ACHN (cell line): Measurements from ENCODE around the gene PLXNA2.

Experiments used
- DNase-seq: peaks from one replicate; pipeline ENCODE4 v3.0.0-alpha.2; 2015
- in situ Hi-C: cut with HindIII; loops from 2 replicates; pipeline ENCODE4 v1.10.0; 2017; ENCODE audit warnings: low sequenced_read_pairs, low pct_ligation_motif_present, low pct_unique_long_range_greater_than_20kb

The PLXNA2 gene, protein sequence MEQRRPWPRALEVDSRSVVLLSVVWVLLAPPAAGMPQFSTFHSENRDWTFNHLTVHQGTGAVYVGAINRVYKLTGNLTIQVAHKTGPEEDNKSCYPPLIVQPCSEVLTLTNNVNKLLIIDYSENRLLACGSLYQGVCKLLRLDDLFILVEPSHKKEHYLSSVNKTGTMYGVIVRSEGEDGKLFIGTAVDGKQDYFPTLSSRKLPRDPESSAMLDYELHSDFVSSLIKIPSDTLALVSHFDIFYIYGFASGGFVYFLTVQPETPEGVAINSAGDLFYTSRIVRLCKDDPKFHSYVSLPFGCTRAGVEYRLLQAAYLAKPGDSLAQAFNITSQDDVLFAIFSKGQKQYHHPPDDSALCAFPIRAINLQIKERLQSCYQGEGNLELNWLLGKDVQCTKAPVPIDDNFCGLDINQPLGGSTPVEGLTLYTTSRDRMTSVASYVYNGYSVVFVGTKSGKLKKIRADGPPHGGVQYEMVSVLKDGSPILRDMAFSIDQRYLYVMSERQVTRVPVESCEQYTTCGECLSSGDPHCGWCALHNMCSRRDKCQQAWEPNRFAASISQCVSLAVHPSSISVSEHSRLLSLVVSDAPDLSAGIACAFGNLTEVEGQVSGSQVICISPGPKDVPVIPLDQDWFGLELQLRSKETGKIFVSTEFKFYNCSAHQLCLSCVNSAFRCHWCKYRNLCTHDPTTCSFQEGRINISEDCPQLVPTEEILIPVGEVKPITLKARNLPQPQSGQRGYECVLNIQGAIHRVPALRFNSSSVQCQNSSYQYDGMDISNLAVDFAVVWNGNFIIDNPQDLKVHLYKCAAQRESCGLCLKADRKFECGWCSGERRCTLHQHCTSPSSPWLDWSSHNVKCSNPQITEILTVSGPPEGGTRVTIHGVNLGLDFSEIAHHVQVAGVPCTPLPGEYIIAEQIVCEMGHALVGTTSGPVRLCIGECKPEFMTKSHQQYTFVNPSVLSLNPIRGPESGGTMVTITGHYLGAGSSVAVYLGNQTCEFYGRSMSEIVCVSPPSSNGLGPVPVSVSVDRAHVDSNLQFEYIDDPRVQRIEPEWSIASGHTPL (N-terminal part only)

DNA sequence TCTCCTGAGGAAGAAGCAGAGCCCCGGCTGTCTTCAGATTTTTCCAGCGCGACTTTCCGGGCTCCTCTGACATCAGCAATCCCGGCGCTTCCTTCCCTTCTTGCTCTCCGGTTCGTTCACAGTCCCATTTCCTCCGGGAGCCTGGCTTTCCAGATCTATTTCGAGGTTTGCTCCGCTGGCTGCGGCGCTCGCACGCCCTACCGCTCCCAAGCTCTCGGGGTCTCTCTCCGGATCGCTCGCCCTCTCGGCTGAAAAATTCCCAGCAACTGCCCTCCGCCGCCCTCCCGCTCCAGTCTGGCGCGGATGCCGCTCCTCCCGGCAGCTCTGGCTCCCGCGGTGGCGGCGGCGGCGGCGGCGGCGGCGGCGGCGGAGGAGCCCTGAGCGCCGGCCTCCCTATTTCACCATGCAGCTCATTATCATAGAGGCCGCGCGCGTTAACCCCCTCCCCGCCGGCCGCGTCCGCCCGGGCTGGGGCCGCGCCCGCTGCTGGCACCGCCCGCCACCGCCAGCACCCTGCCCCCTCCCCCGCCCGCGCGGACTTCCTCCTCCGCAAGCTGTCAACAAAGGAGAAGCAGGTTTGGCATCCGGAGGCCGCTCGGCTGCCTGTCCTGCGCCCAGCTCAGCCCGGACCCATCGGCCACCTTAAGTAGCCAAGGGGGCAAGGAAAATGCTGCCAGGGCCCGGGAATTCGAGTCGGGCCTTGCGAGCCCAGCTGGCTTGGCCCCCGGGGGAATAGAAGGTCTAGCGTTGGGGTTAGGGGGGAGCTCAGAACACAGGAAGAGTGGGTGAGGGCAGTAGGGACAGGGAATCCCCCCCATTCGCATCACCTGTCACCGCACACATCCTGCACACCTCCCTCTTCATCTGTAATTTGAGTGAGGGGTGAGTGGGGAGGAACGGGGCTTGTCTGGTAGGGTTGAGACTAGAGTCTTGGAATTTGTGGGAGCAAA, at the start of gene PLXNA2:
TSS of gene PLXNA2 (minus strand) at position 418 of the 950 bp plus-strand sequence. CDS start 26,462 bp downstream, outside the sequence.
- DNase-seq, result peak; percentile 45
- in situ Hi-C loops, result no loop called here

DNA sequence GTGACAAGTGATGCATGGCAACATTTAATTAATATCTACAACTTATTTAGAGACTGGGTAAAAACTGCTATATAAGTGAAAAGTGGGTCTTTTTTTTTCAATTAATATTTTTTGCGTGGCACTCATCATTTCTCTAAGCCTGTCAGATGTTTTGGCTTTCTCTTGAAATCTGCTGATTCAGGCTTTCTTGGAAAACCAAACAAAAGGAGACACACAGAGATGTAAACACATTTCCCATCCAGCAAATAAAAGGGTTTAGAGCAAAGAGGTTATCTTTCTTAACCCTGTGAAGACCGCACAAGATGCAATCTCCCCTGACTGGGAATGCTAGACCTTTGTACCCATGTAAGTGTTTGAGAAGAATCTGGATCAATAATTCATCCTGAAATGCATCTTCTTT, 48.7 kb upstream of the PLXNA2 start:
- in situ Hi-C loops, result no loop called here
- DNase-seq, result no peak

DNA sequence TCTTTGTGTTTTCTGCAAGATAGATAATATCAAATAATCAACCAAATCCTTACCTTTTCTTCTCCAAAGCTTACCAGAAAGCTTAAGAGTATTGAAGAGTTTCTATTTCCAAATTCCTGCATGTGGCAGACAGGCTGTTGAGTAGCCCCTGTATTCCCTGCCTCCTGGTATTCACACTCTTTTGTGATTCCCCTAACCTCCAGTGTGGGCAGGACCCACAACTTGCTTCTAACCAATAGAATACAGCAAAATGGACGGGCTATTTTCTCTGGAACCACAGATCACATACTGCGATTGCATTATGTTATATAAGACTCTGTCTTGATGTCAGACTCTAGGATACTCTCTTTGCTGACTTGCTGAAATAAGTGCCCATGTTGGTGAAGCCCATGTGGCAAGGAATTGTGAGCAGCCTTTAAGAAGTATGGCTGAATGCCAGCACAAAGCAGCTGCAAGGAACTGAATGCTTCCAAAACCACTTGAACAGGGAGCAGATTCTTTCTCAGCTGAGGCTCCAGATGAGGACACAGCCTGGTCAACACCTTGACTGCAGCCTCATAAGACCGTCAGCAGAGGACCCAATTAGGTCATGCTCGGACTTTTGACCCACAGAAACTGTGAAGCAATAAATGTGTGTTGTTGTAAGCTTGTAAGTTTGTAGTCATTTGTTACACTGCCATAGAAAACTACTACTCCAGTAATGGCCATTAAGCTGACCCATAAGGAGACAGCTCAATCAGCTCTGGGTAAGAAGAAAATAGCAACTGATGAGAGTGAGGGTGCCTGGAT, 47.9 kb upstream of the PLXNA2 start:
- DNase-seq, result no peak
- in situ Hi-C loops, result no loop called here

DNA sequence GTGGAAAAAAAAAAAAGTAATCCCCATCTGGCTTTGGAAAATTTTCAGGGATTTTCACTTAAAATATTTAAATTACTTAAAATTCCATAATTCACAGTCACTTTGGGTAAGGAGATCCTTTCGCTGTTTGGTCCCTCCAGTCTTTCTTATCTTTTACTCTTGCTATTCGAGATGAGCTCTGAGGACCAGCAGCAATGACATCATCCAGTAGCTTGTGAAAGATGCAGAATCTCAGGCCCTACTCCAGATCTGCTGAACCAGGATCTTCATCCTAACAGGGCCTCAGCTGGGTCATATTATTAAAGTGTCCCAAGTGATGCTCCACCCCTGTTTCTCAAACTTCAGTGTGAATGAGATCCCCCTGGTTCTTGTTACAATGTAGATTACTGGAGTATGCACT, 46.9 kb upstream of the PLXNA2 start:
- in situ Hi-C loops, result no loop called here

DNA sequence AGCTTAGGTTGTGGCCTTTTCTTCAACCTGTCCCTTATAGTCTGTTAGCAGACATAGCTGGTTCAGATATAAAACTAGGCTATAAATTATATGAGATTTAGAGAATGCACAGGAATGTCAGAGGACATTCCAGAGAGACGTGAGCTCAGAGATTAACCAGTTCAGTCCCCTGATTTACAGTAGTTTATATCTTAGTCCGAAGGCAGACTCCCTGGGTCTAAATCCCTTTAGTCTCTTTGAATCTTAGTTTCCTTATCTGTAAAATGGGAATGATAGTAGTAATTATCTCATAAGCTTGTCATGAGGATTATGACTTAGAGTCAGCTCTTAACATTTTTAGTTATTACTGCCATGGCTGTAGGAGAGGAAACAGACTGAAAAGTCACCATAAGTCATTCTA, 45.5 kb upstream of the PLXNA2 start:
- in situ Hi-C loops, result no loop called here

More for the DNA sequence above, 46.9 kb upstream of the PLXNA2 start:
- DNase-seq, result no peak

DNA sequence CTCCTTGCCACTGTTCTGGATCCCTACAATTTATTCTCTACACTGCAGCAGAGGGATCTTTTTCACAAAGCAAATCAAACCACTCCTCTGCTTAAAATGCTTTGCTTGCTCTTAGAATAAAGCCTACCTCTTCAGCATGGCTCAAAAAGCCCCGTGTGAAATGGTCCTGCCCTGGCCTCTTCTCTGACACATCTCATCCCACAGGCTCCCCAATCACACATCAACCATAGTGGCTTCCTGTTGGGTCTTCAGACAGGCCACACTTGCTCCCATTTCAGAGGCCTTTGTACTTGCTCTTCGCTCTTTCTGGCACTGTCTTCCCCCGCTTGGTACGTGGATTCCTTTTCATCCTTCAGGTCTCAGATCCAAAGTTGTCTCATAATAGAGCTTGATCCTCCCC, 44.3 kb upstream of the PLXNA2 start:
- DNase-seq, result no peak
- in situ Hi-C loops, result no loop called here

More for the DNA sequence above, 45.5 kb upstream of the PLXNA2 start:
- no peak for DNase-seq

DNA sequence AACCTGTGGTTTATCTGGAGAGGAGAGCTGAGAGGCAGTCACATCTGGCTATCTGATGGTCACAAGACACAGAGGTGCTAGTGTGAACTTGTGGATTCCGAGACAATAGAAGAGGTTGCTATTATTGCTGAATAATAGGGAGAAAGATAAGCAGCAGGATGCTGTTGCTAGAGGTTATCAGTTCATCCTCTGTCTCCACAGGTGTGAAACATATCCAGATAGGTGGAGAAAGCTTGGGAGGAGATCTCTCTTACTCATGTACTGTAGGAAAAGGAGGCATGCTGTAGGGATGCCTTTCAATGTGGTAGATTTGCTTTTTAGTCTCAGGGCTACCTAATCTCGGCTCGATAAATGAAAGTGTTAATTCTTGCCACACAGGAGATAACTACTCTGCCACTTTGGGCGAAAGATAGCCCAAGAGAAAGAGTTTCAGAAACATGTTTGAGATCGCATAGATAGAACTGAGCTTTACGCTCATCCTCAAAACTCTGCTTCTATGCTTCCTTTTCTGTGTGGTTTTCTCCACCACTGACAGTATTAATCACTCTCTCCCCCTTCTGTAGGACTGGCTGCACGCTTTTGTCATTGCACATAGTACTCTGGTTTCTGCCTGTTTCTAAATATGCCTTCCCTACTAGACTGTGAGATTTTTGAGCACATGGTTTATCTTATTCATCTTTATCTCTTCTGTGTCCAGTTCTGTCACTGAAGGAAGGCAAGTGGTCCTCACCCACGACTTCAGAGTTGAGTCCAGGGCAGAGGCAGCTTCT, 36.7 kb upstream of the PLXNA2 start:
- in situ Hi-C loops, result no loop called here
- DNase-seq, result no peak

DNA sequence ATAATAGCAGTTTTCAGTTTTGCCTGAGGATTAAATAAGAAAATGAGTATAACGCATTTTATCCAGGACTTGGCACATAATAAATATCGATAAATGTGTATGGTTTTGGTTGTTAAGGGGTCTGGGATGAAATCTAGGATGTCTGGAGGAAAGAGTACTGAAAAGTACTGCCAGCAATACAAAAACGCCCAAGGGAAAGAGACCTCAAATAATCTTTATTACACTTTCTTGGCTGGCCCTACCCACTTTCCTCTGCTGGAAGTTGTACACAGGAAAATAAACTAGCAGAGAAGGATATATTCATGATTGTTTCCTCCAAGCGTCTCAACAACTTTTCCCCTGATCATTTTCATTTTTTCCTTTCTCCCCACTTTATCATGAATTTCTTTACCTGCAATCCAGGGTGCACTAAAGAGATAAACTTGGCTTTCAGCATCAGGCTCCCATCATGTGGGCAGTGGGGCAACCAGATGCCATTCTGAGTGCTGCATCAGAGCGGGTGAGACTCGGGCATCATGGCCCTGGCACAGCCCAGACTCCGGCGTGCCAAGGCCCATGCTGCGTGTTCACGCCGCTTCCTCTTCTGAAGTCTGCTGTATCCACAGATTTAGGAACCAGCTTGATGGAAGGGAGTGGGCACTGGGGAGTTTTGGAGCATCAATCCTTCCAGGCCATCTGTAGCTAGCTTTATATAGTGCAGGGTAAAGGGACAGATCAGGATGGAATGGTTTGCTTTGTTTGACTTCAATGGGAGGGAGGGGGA, 35.8 kb upstream of the PLXNA2 start:
- DNase-seq, result no peak

DNA sequence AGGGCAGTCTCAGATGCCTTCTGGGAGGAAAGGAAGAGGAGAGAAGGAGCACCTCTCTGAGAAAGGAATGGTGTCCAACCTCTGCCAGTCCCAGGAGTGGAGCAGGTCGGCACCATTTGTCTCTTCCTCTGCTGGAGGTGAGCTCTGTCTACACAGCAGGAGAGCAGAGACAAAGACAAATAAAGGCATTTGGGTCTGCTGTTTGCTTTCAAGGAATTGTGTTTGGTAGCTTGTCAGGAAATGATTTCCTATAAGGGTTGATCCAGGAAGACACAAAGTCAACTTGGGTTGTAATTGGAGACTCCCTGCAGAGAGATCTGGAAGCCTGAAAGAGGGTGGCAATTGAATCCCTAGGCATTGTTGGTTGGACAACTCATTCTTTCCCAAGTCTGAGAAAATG, 34.5 kb upstream of the PLXNA2 start:
- in situ Hi-C loops, result no loop called here

More for the DNA sequence above, 35.8 kb upstream of the PLXNA2 start:
- in situ Hi-C loops, result no loop called here

DNA sequence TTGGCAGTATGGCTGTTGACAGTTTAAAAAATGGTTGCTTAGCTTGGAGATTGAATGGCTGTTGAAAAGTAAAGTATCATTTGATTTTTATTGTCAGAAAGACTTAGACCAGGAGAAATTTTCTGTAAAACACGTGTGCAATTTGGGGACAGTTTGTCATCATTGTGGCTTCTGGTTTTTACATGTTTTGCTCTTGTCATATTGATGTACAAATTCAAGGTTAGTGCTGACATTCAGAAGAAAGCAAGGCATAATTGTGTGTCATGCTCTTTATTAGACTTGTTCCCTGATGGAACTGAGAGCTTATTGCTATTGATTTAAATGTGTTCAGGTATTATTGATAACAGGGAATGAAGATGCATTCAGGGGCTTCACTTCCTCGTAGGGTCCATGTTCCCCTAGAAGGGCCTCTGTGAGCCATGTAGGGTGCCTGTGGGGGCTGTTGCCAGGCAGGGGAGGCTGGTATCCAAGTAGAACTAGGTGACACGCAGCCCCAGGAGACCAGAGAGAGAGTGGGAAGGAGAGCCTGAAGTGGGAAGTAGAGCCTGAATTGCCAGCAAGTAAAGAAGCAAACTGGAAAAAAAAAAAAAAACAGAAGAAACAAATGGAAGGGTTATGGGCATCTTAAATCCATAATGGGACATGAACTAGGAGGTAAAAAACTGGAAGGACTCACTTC, 32.7 kb upstream of the PLXNA2 start:
- in situ Hi-C loops, result no loop called here
- no peak for DNase-seq

More for the DNA sequence above, 34.5 kb upstream of the PLXNA2 start:
- DNase-seq, result no peak

DNA sequence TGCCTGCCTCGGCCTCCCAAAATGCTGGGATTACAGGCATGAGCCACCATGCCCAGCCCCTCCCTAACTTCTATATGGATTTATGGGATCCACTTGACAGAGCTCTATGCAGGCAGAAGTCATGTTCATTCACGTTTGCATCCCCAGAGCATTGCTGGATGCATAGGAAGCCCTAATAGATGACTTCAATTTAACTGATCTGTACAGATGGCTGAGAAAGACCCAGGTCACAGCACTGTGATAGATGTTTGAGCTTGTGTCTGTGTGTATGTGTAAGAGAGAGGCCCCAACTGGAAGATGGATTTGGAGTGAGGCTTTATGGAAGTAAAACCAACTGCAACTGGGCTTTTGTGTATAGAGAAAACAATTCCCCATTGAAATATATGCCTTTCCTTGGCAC, 30.9 kb upstream of the PLXNA2 start:
- DNase-seq, result no peak
- in situ Hi-C loops, result no loop called here

DNA sequence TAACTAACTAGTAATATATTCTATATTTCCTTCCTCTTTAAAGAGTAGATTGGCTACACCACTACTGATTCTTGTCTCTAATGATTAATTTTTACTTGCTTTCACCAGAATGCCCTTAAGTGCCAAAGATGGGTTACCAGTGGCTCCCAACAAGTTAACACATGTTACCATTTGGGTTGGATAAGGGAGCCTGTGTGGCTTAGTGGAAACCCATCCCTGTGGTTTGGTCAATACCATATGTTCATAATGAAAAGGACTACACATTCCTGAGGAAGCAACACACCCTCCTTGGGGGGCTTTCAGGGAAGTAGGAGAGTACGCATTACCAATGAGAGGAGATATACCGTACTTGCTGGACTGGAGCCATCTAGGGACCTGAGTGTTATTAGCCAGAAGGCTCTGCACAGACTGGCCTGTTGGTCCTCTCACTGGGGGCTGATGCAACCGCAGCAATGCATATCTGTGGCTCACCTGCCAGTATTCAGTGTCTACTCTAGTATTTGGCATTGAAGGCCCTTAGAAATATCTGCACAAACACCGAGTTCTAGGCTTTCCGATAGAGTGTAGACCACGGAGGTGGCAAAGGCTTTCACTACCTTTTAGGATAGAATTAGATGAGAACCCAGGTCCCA, 29.3 kb upstream of the PLXNA2 start:
- DNase-seq, result no peak
- in situ Hi-C loops, result no loop called here

DNA sequence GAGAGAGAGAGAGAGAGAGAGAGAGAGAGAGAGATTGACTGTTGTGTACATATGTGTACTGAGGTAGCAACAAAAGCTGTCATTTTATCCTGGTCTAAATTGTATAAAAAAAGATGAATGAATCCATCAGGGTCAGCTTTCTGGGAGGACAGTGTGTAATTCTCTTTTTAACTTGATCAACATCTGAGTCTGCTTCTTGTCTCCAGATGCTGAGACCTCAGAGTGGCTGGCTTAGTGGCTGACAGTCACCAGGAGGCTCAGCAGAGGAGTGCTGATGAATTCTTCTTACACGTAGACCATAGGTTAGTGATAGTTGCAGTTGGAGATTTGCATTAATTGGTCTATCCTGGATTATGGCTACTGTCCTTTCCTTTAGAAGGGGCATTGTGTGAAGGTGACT, 28.5 kb upstream of the PLXNA2 start:
- no peak for DNase-seq
- in situ Hi-C loops, result no loop called here

DNA sequence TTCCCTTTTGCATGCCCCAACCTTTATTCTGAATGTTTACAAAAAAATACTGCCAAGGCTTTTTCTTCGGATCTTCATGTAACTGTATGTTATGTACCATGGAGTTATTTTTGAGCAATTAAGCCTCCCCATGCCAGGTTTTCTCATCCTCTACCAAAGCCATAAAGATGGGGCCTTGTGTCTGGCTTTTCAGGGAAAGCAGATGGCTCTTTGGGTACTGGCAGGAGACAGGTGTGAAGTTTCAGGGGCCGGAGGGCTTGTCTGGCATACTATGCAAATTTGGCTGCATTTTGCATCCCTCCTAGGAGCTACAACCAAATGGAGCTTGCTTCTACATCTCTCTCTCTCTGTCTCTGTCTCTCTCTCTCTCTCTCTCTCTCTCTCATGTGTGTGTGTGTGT, 28.1 kb upstream of the PLXNA2 start:
- in situ Hi-C loops, result no loop called here
- DNase-seq, result no peak

DNA sequence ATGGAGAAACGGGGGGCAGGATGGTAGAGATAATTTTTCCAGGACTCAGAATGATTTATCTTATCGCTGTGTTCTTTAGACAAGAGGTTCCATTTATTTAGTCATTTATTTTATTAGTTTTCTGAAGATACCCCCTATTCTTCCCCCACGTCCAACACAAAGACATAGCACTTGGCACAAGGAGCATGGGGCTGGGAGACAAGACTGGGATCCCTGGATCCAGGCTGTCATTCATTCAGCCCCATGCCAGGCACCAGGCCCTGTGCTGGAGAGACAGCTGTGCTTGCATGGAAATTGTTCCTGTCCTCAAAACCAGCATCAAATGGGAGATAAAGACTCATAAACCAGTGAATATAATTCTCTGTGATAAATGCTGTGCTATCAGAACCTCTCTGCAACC, 27.1 kb upstream of the PLXNA2 start:
- no peak for DNase-seq
- in situ Hi-C loops, result no loop called here
